PC-9 (cell line): ENCODE results near the gene UTF1.

Source experiments
- CTCF ChIP-seq: fragments of 200-600 bp; sonication (generic); conservative IDR thresholded peaks from 2 replicates; pipeline ENCODE4 v1.6.1; 2017; ENCODE audit warnings: mixed run types, antibody characterized with exemption, mild to moderate bottlenecking, moderate library complexity
- EZH2 ChIP-seq: fragments of 200-600 bp; sonication (generic); IDR thresholded peaks from 2 replicates; pipeline ENCODE4 v1.8.0; 2017; ENCODE audit warnings: antibody characterized with exemption, low read depth

- TF ChIP-seq CTCF, result no peak
- TF ChIP-seq EZH2, result no peak
Observed at GRCh38 chr10:133205146-133205545, 24.9 kb upstream of the UTF1 start.
